Amygdala (tissue), 56 donors: ENCODE results near the gene MMP24OS.
"Not testable (repeated sequence)": the region's sequence is repeated elsewhere in the genome, so short reads cannot be mapped to it uniquely, and the experiment has no call there.

Experiments
- DNase-seq, 56 donors: peaks; one replicate each; lab custom pipeline; 2025; lab: John Stamatoyannopoulos, UW

MMP24OS gene

DNA sequence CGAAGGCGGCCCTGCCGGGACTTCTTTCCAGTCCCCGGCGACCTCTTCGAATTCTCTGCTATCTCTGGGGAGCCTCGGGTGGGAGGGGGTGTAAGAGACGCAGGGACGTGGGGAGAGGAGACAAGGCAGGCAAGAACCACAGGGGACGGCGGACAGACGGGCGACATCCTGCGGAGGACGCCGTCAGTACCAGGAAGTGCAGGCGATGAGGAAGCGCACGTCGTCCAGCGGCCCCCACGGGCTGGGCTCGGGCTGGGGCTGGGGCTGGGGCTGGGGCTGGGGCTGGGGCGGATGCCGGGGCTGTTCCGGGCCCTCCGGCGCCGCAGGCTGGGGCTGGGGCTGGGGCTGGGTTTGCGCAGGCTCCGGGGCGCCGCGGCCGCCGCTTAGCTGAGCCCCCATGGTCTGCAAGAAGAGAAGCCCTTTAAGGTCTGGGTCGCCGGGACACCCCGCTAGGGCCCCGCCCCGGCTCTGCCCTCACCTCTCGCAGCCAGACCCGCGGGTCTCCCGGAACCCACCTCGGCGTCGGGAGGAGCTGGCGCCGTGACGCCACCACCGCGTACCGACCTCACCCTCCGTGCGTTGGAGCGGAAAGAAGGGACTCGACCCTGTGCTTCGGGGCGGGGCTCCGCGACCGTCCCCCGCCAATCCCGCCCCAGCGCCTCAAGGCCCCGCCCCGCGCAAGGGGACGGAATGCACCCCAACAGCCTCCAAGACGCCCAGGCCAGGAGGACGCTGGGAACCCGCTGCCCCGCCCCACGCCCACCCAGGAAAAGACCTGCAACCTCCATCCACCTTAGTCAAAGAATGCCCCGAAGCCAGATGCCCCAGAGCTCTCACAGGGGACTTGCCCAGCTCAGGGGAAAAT, at the start of gene MMP24OS:
MMP24OS (minus strand) TSS at position 592 of the 865 bp plus-strand sequence; CDS start at position 399, 193 bp downstream.
- DNase-seq, result peak in 54 of 56 donors; percentile 39 to 91 (median 74)

DNA sequence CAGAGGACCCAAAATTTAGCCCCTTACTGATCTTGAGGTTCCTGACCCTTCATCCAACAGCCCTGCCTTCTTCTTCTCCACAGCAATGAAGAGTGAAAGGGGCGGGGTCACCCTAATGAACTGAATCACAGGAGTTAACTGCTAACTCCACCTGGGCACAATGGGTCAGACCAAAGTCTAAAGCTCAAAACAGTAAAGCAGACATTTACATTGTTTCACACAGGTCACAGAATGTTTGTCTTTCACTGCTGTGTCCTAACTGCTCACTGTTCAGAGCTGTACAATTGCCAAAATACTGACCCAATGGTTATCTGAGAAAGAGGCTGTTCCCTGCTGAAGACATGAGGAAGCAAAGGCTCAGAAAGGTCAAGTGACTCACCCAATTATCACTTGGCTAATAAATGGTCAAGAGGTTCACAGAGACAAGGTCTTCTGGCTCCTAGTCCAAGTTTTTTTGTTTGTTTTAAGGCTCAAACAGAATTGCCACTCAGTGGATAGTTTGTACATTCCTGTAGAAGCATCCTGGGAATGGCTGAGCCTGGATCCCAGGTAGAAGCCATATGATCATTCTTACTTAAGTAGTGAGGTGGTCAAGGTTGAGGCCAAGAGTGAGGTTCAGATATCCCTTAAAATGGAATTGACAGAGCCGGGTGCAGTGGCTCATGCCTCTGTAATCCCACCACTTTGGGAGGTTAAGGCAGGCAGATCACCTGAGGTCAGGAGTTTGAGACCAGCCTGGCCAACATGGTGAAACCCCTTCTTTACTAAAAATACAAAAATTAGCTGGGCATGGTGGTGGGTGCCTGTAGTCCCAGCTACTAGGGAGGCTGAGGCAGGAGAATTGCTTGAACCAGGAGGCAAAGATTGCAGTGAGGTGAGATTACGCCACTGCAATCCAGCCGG, 49.4 kb upstream of the MMP24OS start:
- DNase-seq, result no peak

GRCh38 chr20:35326740-35327073, 48.8 kb upstream of the MMP24OS start:
- DNase-seq, result no peak

DNA sequence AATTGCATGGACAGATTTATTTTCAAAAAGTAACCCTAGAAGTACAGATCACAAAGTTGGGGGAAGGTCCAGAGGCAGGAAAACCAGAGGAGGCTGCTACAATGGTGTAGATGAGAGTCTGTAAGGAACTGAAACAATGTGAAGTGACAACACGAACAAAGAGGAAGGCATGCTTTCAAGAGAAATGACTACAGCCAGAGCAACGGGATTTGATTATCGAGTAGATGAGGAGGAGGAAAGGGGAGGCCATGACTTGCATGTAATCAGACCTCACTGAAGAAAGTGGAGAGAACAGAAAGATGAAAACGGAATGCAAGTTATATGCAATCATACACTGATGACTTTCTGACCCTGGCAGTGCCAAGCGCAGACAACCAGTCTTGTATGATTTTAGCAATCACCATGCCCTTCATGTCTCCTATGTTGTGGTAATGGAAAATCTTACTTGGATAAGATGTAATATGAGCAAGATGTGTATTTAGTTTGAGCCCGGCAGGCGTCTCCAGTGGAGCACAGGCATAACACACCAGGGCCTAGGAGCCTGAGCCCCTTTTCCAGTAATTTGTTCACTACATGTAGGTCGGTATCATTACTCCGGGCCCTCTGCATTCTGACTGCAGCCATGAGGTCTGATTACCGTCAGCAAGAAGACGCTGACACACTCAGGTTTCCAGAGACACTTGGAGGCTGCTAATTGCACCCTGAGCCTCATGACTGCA, 48.3 kb upstream of the MMP24OS start:
- no peak for DNase-seq

GRCh38 chr20:35325401-35325800, 47.5 kb upstream of the MMP24OS start:
- no peak for DNase-seq

- DNase-seq, result no peak
These were observed 42.6 kb upstream of the MMP24OS start for GRCh38 chr20:35320396-35321126.

DNA sequence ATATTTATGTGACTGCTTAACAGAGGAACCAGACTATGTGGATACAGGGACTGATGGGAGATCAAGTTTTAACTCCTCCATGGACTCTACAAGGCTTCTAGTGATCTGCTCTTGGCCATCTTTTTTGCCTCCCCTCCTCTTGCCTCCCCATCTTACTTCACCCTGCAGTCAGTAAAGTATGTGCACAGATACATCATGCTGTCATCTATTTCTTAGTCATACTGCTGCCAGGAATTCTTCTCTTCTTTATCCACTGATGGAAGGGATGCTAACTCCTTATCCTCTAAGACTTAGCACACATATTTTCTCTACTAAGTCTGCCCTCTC, 41.9 kb upstream of the MMP24OS start:
- DNase-seq, result no peak

- DNase-seq, result no peak
These were observed 41.4 kb upstream of the MMP24OS start for GRCh38 chr20:35319192-35319870.

DNA sequence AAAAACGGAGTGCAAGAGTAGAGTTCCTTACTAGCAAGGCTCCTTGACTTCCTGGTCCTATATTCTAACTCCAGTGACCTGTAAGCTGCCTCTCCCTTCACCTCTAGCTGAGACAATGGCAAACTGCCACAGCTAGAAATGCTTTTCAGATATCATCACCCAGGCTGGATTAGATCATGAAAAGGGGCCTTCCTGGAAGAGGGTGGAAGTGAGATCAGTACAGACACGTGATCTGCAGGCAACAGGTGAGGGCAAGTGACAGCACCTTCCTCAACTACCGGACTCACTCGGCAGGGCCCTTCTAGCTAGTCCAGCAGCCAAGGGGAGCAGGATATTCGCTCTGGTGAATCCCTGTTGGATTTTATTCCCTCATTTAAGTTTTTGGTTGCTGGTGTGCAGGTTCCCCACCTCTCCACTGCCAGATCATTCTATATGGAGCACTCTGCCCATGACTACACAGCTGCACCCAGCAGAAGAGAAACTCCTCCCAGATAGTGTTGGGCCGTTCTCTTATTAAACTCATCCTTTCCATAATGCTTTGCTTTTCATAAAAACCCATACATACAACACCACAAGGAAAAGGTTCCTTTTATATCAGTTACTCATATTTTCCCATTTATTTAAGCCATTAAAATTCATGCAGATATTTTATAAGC, 40.7 kb upstream of the MMP24OS start:
- no peak for DNase-seq

DNA sequence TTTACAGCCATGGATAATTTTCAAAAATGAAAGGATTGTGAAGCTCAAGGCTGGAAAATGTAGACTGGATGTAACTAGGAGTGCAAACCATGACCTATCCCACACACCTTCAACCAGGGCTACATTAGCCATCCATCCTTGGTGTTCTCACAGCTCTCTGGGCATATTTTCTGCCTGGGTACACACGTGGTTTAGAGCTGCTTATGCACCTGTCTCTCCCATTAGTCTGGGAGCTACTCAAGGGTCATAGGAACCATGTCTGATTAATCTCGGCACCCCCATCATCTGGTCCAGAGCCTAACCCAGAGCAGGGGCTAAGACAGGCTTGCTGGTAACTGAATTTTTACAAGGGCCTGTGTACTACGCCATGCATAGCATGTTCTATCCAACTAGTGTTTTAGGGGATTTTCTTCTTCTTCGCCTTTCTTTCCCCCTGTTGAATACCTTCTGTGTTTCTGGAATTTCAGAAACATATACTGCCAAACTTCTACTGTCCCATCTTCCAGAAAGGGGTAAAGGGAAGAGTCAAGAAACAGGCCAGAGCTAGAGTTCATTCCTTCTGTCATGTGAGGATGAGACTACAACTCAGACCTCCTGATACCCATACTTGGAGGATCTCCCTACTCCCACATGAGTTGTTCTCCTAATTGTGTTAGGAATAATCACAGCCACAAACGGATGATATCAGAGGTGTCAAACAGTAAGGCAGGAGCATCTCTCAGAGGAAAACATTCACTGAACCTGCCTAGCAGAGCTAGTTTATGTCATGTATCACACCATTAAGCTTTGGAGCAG, 39.7 kb upstream of the MMP24OS start:
- no peak for DNase-seq

- DNase-seq, result no peak
These were observed 38.2 kb upstream of the MMP24OS start for GRCh38 chr20:35316086-35316485.

- DNase-seq, result not testable (repeated sequence)
These were observed 37.7 kb upstream of the MMP24OS start for GRCh38 chr20:35315632-35316020.

DNA sequence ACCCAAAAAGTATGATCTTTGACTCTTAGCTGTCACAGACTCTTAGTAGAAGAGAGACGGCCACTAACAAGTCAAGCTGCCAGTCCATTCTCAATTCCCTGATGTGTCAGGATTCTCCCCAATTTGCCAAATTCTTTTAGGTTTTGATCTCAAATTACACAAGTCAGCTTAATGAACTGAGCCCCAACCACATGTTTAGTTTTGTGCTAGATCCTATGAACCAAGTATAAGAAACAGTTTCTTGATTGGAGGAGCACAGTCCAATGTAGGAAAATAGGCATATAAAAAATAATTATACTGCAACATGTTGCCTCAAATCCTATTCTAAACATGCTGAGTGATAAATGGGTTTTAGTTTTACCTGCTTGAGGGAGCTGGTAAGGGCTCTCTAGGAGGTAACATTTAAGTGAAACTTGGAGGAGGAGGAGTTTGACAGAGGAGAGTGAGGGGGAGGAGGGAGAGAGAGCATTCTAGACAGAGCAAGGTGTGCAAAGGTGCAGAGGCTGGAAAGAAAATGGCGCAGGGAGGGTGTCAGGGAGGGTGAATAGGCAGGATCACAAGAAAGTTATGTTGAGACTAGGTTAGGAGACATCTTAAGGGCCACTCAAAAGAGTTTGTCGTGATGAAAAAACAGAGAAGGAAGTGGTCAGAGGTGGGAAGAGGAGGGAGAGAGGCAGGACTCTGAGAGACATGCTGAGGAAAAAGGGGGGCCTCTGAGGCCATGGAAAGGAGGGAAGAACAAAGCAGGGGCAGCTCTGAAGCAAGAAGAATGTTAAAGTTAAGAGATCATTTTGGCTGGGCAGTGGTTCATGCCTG, 37.1 kb upstream of the MMP24OS start:
- no peak for DNase-seq

DNA sequence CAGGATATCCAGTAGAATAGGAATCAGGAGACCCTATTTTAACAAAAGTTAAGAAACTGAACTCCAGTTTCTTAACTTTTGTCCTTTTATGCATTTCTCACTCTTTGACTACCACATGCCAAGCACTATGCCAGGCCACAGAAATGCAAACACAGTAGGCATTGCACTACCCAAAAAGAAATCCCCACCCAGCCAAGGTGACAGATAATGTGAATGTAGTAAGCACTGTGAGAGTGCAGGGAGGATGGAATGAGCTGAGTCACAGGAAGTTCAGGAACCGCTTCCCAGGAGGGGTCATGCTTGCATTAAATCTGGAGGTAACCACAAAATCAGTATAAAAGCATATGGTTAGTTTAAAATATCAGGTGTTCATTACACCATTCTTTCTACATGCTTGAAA, 34.4 kb upstream of the MMP24OS start:
- DNase-seq, result no peak

GRCh38 chr20:35311822-35312221, 33.9 kb upstream of the MMP24OS start:
- DNase-seq, result no peak

- no peak for DNase-seq
These were observed 33.5 kb upstream of the MMP24OS start for GRCh38 chr20:35311409-35311808.
